Smooth muscle cell (in vitro differentiated cells): ENCODE measurements around the gene NTN5. TPM values are rescaled to one million over a fixed set of nuclear protein-coding genes. Genes with fewer than 3 reads are reported as not detected.
"Not testable (repeated sequence)": the region's sequence is repeated elsewhere in the genome, so short reads cannot be mapped to it uniquely, and the experiment has no call there.

Experiments used
- DNase-seq: peaks from one replicate; lab custom pipeline; 2025; ENCODE audit not compliant: unreplicated experiment; lab: John Stamatoyannopoulos, UW
- H2AFZ ChIP-seq: fragments of 200-600 bp; sonication (generic); 2 replicates; pipeline ENCODE4 v1.6.0; 2016; ENCODE audit warnings: antibody characterized with exemption, low read depth, mild to moderate bottlenecking
- H3F3A ChIP-seq: fragments of 200-600 bp; sonication (generic); 2 replicates; pipeline ENCODE4 v1.6.0; 2017; ENCODE audit warnings: antibody characterized with exemption, low read depth
- H3K27ac ChIP-seq: fragments of 200-600 bp; sonication (generic); 2 replicates; pipeline ENCODE4 v1.5.1; 2016; ENCODE audit warnings: low read depth, mild to moderate bottlenecking
- H3K27me3 ChIP-seq: fragments of 200-600 bp; sonication (generic); 2 replicates; pipeline ENCODE4 v1.6.1; 2016; ENCODE audit warnings: low read depth, mild to moderate bottlenecking
- H3K36me3 ChIP-seq: fragments of 200-600 bp; sonication (generic); 2 replicates; pipeline ENCODE4 v1.5.1; 2016; ENCODE audit warnings: low read depth
- H3K4me1 ChIP-seq: fragments of 200-600 bp; sonication (generic); 2 replicates; pipeline ENCODE4 v1.5.1; 2016; ENCODE audit warnings: low read depth
- H3K4me2 ChIP-seq: fragments of 200-600 bp; sonication (generic); 2 replicates; pipeline ENCODE4 v1.6.0; 2016; ENCODE audit warnings: mild to moderate bottlenecking
- H3K4me3 ChIP-seq: fragments of 200-600 bp; sonication (generic); 2 replicates; pipeline ENCODE4 v1.5.1; 2016; ENCODE audit warnings: mild to moderate bottlenecking
- H3K79me2 ChIP-seq: fragments of 200-600 bp; sonication (generic); 2 replicates; pipeline ENCODE4 v1.6.0; 2016; ENCODE audit warnings: low read depth, mild to moderate bottlenecking
- H3K9ac ChIP-seq: fragments of 200-600 bp; sonication (generic); 2 replicates; pipeline ENCODE4 v1.6.0; 2016; ENCODE audit warnings: low read depth
- H3K9me3 ChIP-seq: fragments of 200-600 bp; sonication (generic); replicated peaks from 2 replicates; pipeline ENCODE4 v1.5.1; 2016; ENCODE audit warnings: low read depth
- H4K20me1 ChIP-seq: fragments of 200-600 bp; sonication (generic); 2 replicates; pipeline ENCODE4 v1.6.0; 2016; ENCODE audit warnings: low read depth
- WGBS: methylation state at CpG from one replicate; pipeline ENCODE4 v1.1.7; 2016; ENCODE audit warnings: low lambda C conversion rate; 5-methylcytosine and 5-hydroxymethylcytosine counted together
- polyA plus RNA-seq: library from polyadenylated mRNA; unstranded; fragments of >200 nt; fragmentation: Nextera tagmentation; extraction: Ambion mirVana; gene quantifications from 2 replicates; pipeline ENCODE4 v1.2.1, GENCODE V29; 2016
- total RNA-seq: library from RNA; depleted of rRNA; stranded (reverse); fragments of >200 nt; gene quantifications from 2 replicates; pipeline ENCODE4 v1.2.3, GENCODE V29; 2014
- TF ChIP-seq, protein P1 (sequence below): fragments of 200-600 bp; sonication (generic); IDR thresholded peaks from 2 replicates; pipeline ENCODE4 v1.5.1; 2017; ENCODE audit warnings: borderline replicate concordance, mild to moderate bottlenecking, antibody characterized with exemption; ENCODE audit not compliant: insufficient read depth, poor library complexity, severe bottlenecking

The NTN5 gene
- total and polyA plus RNA-seq, 2 experiments from 2014 or later: 0.22 TPM; not detected in 1

DNA sequence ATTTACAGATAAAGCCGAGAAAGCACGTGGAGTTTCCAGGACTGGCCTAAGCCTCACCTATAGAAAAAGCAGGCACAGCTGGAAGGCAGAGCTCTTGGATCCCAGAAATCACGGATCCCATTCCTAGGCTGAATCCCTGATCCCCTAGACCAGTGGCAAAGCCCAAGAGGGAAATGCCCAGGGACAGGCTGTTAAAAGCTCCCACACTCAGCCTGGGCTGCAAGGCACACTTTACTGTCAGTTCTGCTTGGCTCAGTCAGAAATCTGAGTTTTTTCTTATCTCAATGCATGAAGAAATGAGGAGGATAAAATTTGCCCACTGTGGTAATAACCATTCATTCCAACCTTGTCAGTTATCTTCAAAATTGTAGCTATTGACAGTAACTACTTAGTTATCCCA is 15.0 kb upstream of the NTN5 start:
- H3K4me1 ChIP-seq: no peaks in the 10 kb centered on the region
- 92% methylated on average over 3 of the region's 3 CpGs for WGBS
- DNase-seq: no peak
- H3K27ac ChIP-seq: no peak overlapping the region
- no peaks in the 10 kb centered on the region for H3K9me3 ChIP-seq
- no peak overlapping the region for H3K9ac ChIP-seq
- TF ChIP-seq, protein P1, sequence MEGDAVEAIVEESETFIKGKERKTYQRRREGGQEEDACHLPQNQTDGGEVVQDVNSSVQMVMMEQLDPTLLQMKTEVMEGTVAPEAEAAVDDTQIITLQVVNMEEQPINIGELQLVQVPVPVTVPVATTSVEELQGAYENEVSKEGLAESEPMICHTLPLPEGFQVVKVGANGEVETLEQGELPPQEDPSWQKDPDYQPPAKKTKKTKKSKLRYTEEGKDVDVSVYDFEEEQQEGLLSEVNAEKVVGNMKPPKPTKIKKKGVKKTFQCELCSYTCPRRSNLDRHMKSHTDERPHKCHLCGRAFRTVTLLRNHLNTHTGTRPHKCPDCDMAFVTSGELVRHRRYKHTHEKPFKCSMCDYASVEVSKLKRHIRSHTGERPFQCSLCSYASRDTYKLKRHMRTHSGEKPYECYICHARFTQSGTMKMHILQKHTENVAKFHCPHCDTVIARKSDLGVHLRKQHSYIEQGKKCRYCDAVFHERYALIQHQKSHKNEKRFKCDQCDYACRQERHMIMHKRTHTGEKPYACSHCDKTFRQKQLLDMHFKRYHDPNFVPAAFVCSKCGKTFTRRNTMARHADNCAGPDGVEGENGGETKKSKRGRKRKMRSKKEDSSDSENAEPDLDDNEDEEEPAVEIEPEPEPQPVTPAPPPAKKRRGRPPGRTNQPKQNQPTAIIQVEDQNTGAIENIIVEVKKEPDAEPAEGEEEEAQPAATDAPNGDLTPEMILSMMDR: no peak
- H3K27me3 ChIP-seq: no peaks in the 10 kb centered on the region
- no peaks in the 10 kb centered on the region for H3K36me3 ChIP-seq
- no peaks in the 10 kb centered on the region for H3F3A ChIP-seq
- H3K4me3 ChIP-seq: no peak overlapping the region
- H2AFZ ChIP-seq: no peak overlapping the region
- H4K20me1 ChIP-seq: no peaks in the 10 kb centered on the region
- H3K4me2 ChIP-seq: no peak overlapping the region
- H3K79me2 ChIP-seq: no peaks in the 10 kb centered on the region

DNA sequence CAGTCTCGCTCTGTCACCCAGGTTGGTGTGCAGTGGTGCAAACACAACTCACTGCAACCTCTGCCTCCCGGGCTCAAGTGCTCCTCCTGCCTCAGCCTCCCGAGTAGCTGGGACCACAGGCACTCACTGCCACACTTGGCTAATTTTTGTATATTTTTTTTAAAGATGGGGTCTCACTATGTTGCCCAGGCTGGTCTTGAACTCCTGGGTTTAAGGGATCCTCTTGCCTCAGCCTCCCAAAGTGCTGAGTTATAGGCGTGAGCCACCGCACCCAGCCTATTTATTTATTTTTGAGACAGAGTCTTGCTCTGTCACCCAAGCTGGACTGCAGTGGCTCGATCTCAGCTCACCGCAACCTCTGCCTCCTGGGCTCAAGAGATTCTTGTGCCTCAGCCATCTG is 13.8 kb upstream of the NTN5 start:
- not testable (repeated sequence) for DNase-seq, H3K79me2 ChIP-seq, H3K27me3 ChIP-seq, H3K27ac ChIP-seq, H3K36me3 ChIP-seq, H3K9ac ChIP-seq, H3K9me3 ChIP-seq, H3F3A ChIP-seq, H3K4me1 ChIP-seq, H2AFZ ChIP-seq, H3K4me3 ChIP-seq, H3K4me2 ChIP-seq, H4K20me1 ChIP-seq
- 96% methylated on average over 7 of the region's 7 CpGs for WGBS

DNA sequence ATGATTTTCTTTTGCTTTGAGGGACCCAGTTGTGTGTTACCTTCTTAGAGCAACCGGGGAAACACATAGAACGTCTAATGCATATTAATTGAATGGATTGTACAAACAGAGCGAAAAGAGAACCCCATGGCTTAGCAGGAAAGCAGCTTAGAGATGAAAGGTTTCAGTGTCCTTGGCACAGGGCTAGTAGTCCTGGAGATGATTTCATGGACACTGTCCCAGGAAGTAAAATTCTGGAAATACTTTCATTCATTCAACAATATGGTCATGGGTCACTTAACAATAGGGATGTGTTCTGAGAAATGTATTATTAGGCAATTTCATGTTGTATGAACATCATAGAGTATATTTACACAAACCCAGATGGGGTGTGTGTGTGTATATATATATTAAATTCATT is 13.3 kb upstream of the NTN5 start:
- Histone ChIP-seq H3F3A (no peaks in the 10 kb centered on the region), H3K36me3 (no peaks in the 10 kb centered on the region), H4K20me1 (no peaks in the 10 kb centered on the region), H2AFZ (no peak overlapping the region), H3K4me2 (no peak overlapping the region), H3K27me3 (no peaks in the 10 kb centered on the region), H3K4me3 (no peak overlapping the region), H3K9ac (no peak overlapping the region), H3K4me1 (no peaks in the 10 kb centered on the region), H3K27ac (no peak overlapping the region), H3K9me3 (no peaks in the 10 kb centered on the region), H3K79me2 (no peaks in the 10 kb centered on the region)
- 95% methylated on average over 3 of the region's 3 CpGs for WGBS
- TF ChIP-seq, protein P1: no peak
- no peak for DNase-seq

DNA sequence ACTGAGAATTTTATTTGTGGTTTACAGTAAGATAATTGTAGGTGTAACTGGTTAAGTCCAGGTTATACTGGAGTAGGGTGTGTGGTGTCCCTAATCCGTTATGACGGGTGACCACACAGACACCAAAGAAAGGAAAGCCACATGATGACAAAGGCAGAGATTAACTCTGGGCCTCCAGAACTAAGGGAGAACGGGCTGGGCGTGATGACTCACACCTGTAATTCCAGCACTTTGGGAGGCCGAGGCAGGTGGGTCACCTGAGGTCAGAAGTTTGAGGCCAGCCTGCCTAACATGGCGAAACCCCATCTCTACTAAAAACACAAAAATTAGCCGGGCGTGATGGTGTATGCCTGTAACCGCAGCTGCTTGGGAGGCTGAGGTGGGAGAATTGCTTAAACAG is 12.8 kb upstream of the NTN5 start:
- no peaks in the 10 kb centered on the region for H3K27me3 ChIP-seq
- TF ChIP-seq, protein P1: no peak
- H4K20me1 ChIP-seq: peaks cover 3% of the 10 kb centered on the region
- no peaks in the 10 kb centered on the region for H3K9me3 ChIP-seq
- no peaks in the 10 kb centered on the region for H3K36me3 ChIP-seq
- H3K4me2 ChIP-seq: no peak overlapping the region
- H3K4me3 ChIP-seq: no peak overlapping the region
- no peaks in the 10 kb centered on the region for H3K4me1 ChIP-seq
- no peaks in the 10 kb centered on the region for H3K79me2 ChIP-seq
- no peak overlapping the region for H3K9ac ChIP-seq
- no peak for DNase-seq
- H2AFZ ChIP-seq: no peak overlapping the region
- H3F3A ChIP-seq: no peaks in the 10 kb centered on the region
- H3K27ac ChIP-seq: no peak overlapping the region
- WGBS: 75% methylated on average over 9 of the region's 9 CpGs
